Loucy (cell line): Measurements from ENCODE around the gene PFDN1.

Experiments
- H2AFZ ChIP-seq: fragments of 200-600 bp; sonication (generic); 2 replicates; pipeline ENCODE4 v1.6.0; 2016; ENCODE audit warnings: antibody characterized with exemption, mild to moderate bottlenecking, low read length, moderate library complexity
- H3F3A ChIP-seq: fragments of 200-600 bp; 2 replicates; pipeline ENCODE4 v1.6.0; 2016; ENCODE audit warnings: antibody characterized with exemption, low read depth, mild to moderate bottlenecking
- H3K27me3 ChIP-seq: fragments of 200-600 bp; sonication (generic); 2 replicates; pipeline ENCODE4 v1.6.1; 2014; ENCODE audit warnings: low read length, mild to moderate bottlenecking; ENCODE audit not compliant: insufficient read depth, poor library complexity, severe bottlenecking
- H3K36me3 ChIP-seq: fragments of 200-600 bp; sonication (generic); 2 replicates; pipeline ENCODE4 v1.6.1; 2016; ENCODE audit warnings: low read length; ENCODE audit not compliant: insufficient read depth
- H3K4me1 ChIP-seq: fragments of 200-600 bp; sonication (generic); 2 replicates; pipeline ENCODE4 v1.5.1; 2014; ENCODE audit warnings: low read length, mild to moderate bottlenecking; ENCODE audit not compliant: insufficient read depth, poor library complexity, severe bottlenecking
- H3K4me2 ChIP-seq: fragments of 200-600 bp; sonication (generic); 2 replicates; pipeline ENCODE4 v1.6.0; 2014; ENCODE audit warnings: antibody characterized with exemption, low read length, low read depth, mild to moderate bottlenecking; ENCODE audit not compliant: poor library complexity, severe bottlenecking
- H3K4me3 ChIP-seq: fragments of 200-600 bp; sonication (generic); 2 replicates; pipeline ENCODE4 v1.5.1; 2014; ENCODE audit warnings: low read length, mild to moderate bottlenecking, mixed read lengths; ENCODE audit not compliant: poor library complexity, severe bottlenecking
- H3K79me2 ChIP-seq: fragments of 200-600 bp; sonication (generic); 2 replicates; pipeline ENCODE4 v1.6.1; 2014; ENCODE audit warnings: low read length; ENCODE audit not compliant: insufficient read depth
- H3K9ac ChIP-seq: fragments of 200-600 bp; sonication (generic); 2 replicates; pipeline ENCODE4 v1.6.0; 2014; ENCODE audit warnings: mild to moderate bottlenecking, low read depth, low read length, moderate library complexity; ENCODE audit not compliant: poor library complexity, severe bottlenecking
- H3K9me2 ChIP-seq: fragments of 200-600 bp; sonication (generic); replicated peaks from 2 replicates; pipeline ENCODE4 v1.6.1; 2016; ENCODE audit warnings: low read depth, low read length, mixed read lengths
- H3K9me3 ChIP-seq: fragments of 200-600 bp; sonication (generic); 2 replicates; pipeline ENCODE4 v1.6.1; 2014; ENCODE audit warnings: mild to moderate bottlenecking, antibody characterized with exemption, low read length, low read depth; ENCODE audit not compliant: insufficient read depth
- H4K20me1 ChIP-seq: fragments of 200-600 bp; sonication (generic); 2 replicates; pipeline ENCODE4 v1.6.0; 2014; ENCODE audit warnings: antibody characterized with exemption, low read length, mild to moderate bottlenecking; ENCODE audit not compliant: insufficient read depth, poor library complexity, severe bottlenecking
- EZH2phosphoT487 ChIP-seq: fragments of 200-600 bp; IDR thresholded peaks from 2 replicates; pipeline ENCODE4 v1.6.1; 2018; ENCODE audit warnings: antibody characterized with exemption, mild to moderate bottlenecking, moderate library complexity, borderline replicate concordance
- TF ChIP-seq, protein P1 (sequence below): fragments of 200-600 bp; sonication (generic); conservative IDR thresholded peaks from 2 replicates; pipeline ENCODE4 v1.5.1; 2014; ENCODE audit warnings: mild to moderate bottlenecking, antibody characterized with exemption, low read length

PFDN1 gene

DNA sequence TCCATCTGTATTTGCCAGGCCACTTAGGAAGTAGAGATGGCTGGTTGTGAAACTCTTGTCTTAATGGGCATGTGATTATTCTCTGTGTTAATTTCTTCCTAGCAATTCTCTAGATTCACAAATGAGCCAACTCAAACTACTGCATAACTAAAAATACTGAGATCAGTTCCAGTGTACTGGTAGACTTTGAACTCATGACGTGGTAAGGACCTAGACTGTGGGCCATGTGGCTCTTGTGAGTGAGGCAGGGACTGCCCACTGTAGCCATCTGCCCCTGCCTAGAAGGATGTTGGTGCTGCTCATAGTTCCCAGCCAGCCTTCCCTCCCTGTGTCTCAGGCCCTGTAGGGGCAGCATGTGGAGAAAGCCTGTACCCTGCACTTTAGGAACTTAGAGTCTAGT is 80.5 kb downstream of the PFDN1 start:
- TF ChIP-seq EZH2phosphoT487: no peak
- TF ChIP-seq, protein P1, sequence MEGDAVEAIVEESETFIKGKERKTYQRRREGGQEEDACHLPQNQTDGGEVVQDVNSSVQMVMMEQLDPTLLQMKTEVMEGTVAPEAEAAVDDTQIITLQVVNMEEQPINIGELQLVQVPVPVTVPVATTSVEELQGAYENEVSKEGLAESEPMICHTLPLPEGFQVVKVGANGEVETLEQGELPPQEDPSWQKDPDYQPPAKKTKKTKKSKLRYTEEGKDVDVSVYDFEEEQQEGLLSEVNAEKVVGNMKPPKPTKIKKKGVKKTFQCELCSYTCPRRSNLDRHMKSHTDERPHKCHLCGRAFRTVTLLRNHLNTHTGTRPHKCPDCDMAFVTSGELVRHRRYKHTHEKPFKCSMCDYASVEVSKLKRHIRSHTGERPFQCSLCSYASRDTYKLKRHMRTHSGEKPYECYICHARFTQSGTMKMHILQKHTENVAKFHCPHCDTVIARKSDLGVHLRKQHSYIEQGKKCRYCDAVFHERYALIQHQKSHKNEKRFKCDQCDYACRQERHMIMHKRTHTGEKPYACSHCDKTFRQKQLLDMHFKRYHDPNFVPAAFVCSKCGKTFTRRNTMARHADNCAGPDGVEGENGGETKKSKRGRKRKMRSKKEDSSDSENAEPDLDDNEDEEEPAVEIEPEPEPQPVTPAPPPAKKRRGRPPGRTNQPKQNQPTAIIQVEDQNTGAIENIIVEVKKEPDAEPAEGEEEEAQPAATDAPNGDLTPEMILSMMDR: no peak
- Histone ChIP-seq H3K36me3 (no peaks in the 10 kb centered on the region), H3K4me1 (peaks cover 6% of the 10 kb centered on the region), H3K4me2 (no peak overlapping the region), H3K9me3 (no peaks in the 10 kb centered on the region), H3K4me3 (no peak overlapping the region), H3K79me2 (no peaks in the 10 kb centered on the region), H4K20me1 (no peaks in the 10 kb centered on the region), H3K9ac (no peak overlapping the region), H3F3A (no peaks in the 10 kb centered on the region), H3K27me3 (no peaks in the 10 kb centered on the region), H3K9me2 (no peaks in the 10 kb centered on the region), H2AFZ (no peak overlapping the region)

DNA sequence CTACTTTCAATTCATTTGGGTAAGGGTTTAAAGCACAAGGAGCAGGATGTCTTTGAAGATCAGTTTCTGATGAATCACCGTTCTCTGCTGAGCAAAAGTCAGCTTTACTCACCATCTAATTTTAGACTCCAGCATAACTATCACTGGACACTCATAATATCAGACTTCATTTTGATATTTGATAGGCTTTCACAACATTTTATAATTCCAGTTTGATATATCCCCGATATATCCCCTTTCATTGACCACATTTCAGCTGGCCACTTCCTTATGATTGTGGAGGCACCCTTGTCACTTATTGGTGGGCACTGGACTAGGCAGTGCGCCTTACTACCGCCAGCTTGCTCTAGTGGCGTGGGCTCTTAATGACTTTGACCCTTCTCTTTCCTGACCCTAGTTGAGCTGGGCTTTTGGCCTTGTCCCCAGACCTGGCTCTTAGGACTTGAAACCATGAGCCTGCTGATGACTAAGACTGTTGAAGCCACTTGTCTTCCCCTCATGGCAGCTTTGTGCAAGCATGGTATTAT is 81.1 kb downstream of the PFDN1 start:
- H3F3A ChIP-seq: no peaks in the 10 kb centered on the region
- no peaks in the 10 kb centered on the region for H4K20me1 ChIP-seq
- H3K4me1 ChIP-seq: peaks cover 6% of the 10 kb centered on the region
- no peak overlapping the region for H2AFZ ChIP-seq
- H3K9ac ChIP-seq: no peak overlapping the region
- no peak overlapping the region for H3K4me3 ChIP-seq
- H3K9me3 ChIP-seq: no peaks in the 10 kb centered on the region
- no peaks in the 10 kb centered on the region for H3K36me3 ChIP-seq
- H3K9me2 ChIP-seq: no peaks in the 10 kb centered on the region
- H3K4me2 ChIP-seq: no peak overlapping the region
- H3K27me3 ChIP-seq: no peaks in the 10 kb centered on the region
- no peaks in the 10 kb centered on the region for H3K79me2 ChIP-seq
- no peak for TF ChIP-seq EZH2phosphoT487
- TF ChIP-seq, protein P1: no peak

DNA sequence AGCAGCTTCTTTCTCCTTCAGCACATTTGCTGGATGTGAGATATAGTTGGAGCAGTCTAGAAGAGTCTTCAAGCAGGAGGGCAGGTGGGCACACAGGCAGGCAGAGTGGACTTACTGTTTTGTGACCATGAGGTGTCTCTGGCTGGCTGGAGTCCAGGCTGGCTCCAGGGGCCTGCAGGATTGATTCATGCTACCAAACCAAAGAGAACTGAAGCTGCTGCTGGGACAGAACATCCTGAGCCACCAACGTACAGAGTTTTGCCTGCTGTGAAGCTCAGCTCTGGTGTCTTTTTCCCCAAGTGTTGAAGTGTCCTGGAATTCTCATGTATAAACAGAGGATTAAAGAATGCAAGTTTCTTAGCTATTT is 82.2 kb downstream of the PFDN1 start:
- H3K36me3 ChIP-seq: no peaks in the 10 kb centered on the region
- H3K79me2 ChIP-seq: no peaks in the 10 kb centered on the region
- H3K27me3 ChIP-seq: no peaks in the 10 kb centered on the region
- TF ChIP-seq EZH2phosphoT487: no peak
- TF ChIP-seq, protein P1: no peak
- H2AFZ ChIP-seq: no peak overlapping the region
- no peak overlapping the region for H3K9ac ChIP-seq
- no peaks in the 10 kb centered on the region for H3K9me3 ChIP-seq
- H3K4me2 ChIP-seq: no peak overlapping the region
- no peaks in the 10 kb centered on the region for H3K9me2 ChIP-seq
- no peak overlapping the region for H3K4me3 ChIP-seq
- no peaks in the 10 kb centered on the region for H4K20me1 ChIP-seq
- H3K4me1 ChIP-seq: peaks cover 6% of the 10 kb centered on the region
- H3F3A ChIP-seq: no peaks in the 10 kb centered on the region
